OCI-LY7 (cell line): ENCODE data around the gene NRIP1. TPM values are rescaled to one million over a fixed set of nuclear protein-coding genes. Genes with fewer than 3 reads are reported as not detected.

ENCODE experiments used
- BruUV-seq: library from RNA; stranded (reverse); fragments of 400-500 nt; replicated peaks from 2 replicates; lab custom pipeline; 2021; lab: Mats Ljungman, UMichigan
- CTCF ChIA-PET: fragments of 300-600 bp; sonication (Branson Sonifier 250); formaldehyde crosslinking; loops from one replicate; lab custom pipeline; 2022; ENCODE audit warnings: antibody characterized with exemption; ENCODE audit not compliant: unreplicated experiment; lab: Charles Lee
- POLR2A ChIA-PET: fragments of 300-600 bp; sonication (Branson Sonifier 250); formaldehyde crosslinking; loops from one replicate; lab custom pipeline; 2022; ENCODE audit warnings: antibody characterized with exemption; lab: Charles Lee
- DNase-seq: peaks from one replicate; pipeline ENCODE4 v3.0.0-alpha.2; 2015; ENCODE audit warnings: low spot score
- H2AFZ ChIP-seq: fragments of 200-600 bp; sonication (generic), shearing (Covaris generic); 2 replicates; pipeline ENCODE4 v1.6.1; 2014; ENCODE audit warnings: mild to moderate bottlenecking, antibody characterized with exemption, low read length, moderate library complexity
- H3K27ac ChIP-seq: fragments of 200-600 bp; sonication (generic); 2 replicates; pipeline ENCODE4 v1.5.1; 2014; ENCODE audit warnings: mixed run types, low read depth, mild to moderate bottlenecking, moderate library complexity, low read length, inconsistent platforms; ENCODE audit not compliant: poor library complexity, severe bottlenecking
- H3K36me3 ChIP-seq: fragments of 200-600 bp; sonication (generic); 2 replicates; pipeline ENCODE4 v1.6.1; 2014; ENCODE audit warnings: mild to moderate bottlenecking, antibody characterized with exemption, low read length, moderate library complexity, mixed read lengths; ENCODE audit not compliant: insufficient read depth
- H3K4me1 ChIP-seq: fragments of 200-600 bp; sonication (generic); 2 replicates; pipeline ENCODE4 v1.5.1; 2014; ENCODE audit warnings: mild to moderate bottlenecking, low read length; ENCODE audit not compliant: insufficient read depth, poor library complexity, severe bottlenecking
- H3K4me2 ChIP-seq: fragments of 200-600 bp; sonication (generic); 2 replicates; pipeline ENCODE4 v1.6.1; 2014; ENCODE audit warnings: mild to moderate bottlenecking, low read length
- H3K4me3 ChIP-seq: fragments of 200-600 bp; sonication (generic); 2 replicates; pipeline ENCODE4 v1.5.1; 2014; ENCODE audit warnings: mild to moderate bottlenecking, low read depth, low read length; ENCODE audit not compliant: poor library complexity, severe bottlenecking
- H3K79me2 ChIP-seq: fragments of 200-600 bp; sonication (generic); 2 replicates; pipeline ENCODE4 v1.6.1; 2016; ENCODE audit warnings: low read depth, mild to moderate bottlenecking, low read length, moderate library complexity, mixed read lengths; ENCODE audit not compliant: insufficient read depth
- H3K9me2 ChIP-seq: fragments of 200-600 bp; sonication (generic); 2 replicates; pipeline ENCODE4 v1.6.1; 2016; ENCODE audit warnings: mild to moderate bottlenecking, low read length, mixed read lengths; ENCODE audit not compliant: insufficient read depth
- H3K9me3 ChIP-seq: fragments of 200-600 bp; sonication (generic); 2 replicates; pipeline ENCODE4 v1.6.1; 2014; ENCODE audit warnings: mild to moderate bottlenecking, mixed run types, low read length, mixed read lengths
- H4K20me1 ChIP-seq: fragments of 200-600 bp; sonication (generic); 2 replicates; pipeline ENCODE4 v1.6.1; 2014; ENCODE audit warnings: mild to moderate bottlenecking, antibody characterized with exemption, low read length, moderate library complexity, mixed read lengths; ENCODE audit not compliant: insufficient read depth
- CTCF ChIP-seq: fragments of 200-600 bp; sonication (generic); conservative IDR thresholded peaks from 2 replicates; pipeline ENCODE4 v1.5.1; 2014; ENCODE audit warnings: mild to moderate bottlenecking, antibody characterized with exemption, low read length, moderate library complexity, mixed read lengths
- EZH2phosphoT487 ChIP-seq: fragments of 200-600 bp; sonication (generic); IDR thresholded peaks from 2 replicates; pipeline ENCODE4 v1.6.1; 2018; ENCODE audit warnings: low read depth, borderline replicate concordance, mild to moderate bottlenecking, mixed run types, antibody characterized with exemption, low read length, moderate library complexity, mixed read lengths
- intact Hi-C: fragments of 100-400 bp; cut with micrococcal nuclease; formaldehyde crosslinking; loops from one replicate; pipeline ENCODE4 v1.10.0; 2022; ENCODE audit not compliant: unreplicated experiment
- total RNA-seq, 2 experiments: library from RNA; depleted of rRNA in 1 of 2; stranded (reverse); fragments of >200 nt in 1 of 2; shearing (Covaris generic) in 1 of 2; gene quantifications; 2 replicates each; pipeline ENCODE4 v1.2.3, GENCODE V29; 2014 to 2022

The NRIP1 gene
- total RNA-seq, 2 experiments from 2014 or later = not detected

DNA sequence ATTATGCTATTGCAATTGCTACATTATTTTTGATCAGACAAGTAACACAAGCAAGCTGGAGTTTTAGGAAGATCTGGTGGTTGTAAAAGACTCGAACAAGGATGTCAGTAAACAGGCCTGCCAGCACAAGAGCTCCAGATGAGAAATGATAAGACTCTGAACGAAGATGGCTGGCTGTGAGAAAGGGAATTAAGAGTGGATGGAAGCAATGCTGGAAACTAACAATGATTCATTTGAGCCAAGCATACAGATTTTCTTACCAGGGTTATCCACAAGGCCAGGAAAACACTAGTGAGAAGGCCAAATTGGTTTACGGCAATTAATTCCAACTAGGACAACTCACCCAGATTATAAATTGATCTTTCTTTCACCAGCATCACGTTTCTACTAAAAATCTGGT, 54.2 kb downstream of the NRIP1 start:
- Histone ChIP-seq H3K27ac (no peak overlapping the region), H3K4me3 (no peak overlapping the region), H3K4me1 (no peaks in the 10 kb centered on the region), H2AFZ (no peak overlapping the region), H3K79me2 (no peaks in the 10 kb centered on the region), H4K20me1 (no peaks in the 10 kb centered on the region), H3K36me3 (no peaks in the 10 kb centered on the region), H3K9me2 (no peaks in the 10 kb centered on the region), H3K4me2 (no peak overlapping the region), H3K9me3 (no peaks in the 10 kb centered on the region)
- no peak for DNase-seq
- TF ChIP-seq EZH2phosphoT487 (no peak), CTCF (no peak)
- ChIA-PET POLR2A (interaction anchor here (1.7 kb wide), 1 partner anchor 10 kb away, joined by 5 read pairs; no protein-coding TSS in a partner anchor), CTCF (no interaction called here)
- BruUV-seq = no TSS peak
- intact Hi-C loops = no loop called here

- H3K36me3 ChIP-seq = no peaks in the 10 kb centered on the region
- H2AFZ ChIP-seq = no peak overlapping the region
- ChIA-PET POLR2A (interaction anchor here (0.8 to 1.7 kb wide), 3 partner anchors 11 to 31 kb away, joined by 3 to 5 read pairs (median 5); no protein-coding TSS in a partner anchor), CTCF (no interaction called here)
- no peaks in the 10 kb centered on the region for H3K9me2 ChIP-seq
- H3K4me3 ChIP-seq = no peak overlapping the region
- DNase-seq = no peak
- H3K27ac ChIP-seq = no peak overlapping the region
- H3K79me2 ChIP-seq = no peaks in the 10 kb centered on the region
- TF ChIP-seq EZH2phosphoT487 = no peak
- TF ChIP-seq CTCF = no peak
- intact Hi-C loops = no loop called here
- no peaks in the 10 kb centered on the region for H4K20me1 ChIP-seq
- no peaks in the 10 kb centered on the region for H3K9me3 ChIP-seq
- no peak overlapping the region for H3K4me2 ChIP-seq
- no TSS peak for BruUV-seq
- no peaks in the 10 kb centered on the region for H3K4me1 ChIP-seq
These were observed 54.9 kb downstream of the NRIP1 start for GRCh38 chr21:15009837-15010363.

GRCh38 chr21:15007716-15008296, 57.0 kb downstream of the NRIP1 start:
- Histone ChIP-seq H3K4me1 (no peaks in the 10 kb centered on the region), H4K20me1 (no peaks in the 10 kb centered on the region), H3K9me3 (no peaks in the 10 kb centered on the region), H3K79me2 (no peaks in the 10 kb centered on the region), H3K4me3 (no peak overlapping the region), H3K9me2 (no peaks in the 10 kb centered on the region), H2AFZ (no peak overlapping the region), H3K4me2 (no peak overlapping the region), H3K27ac (no peak overlapping the region), H3K36me3 (no peaks in the 10 kb centered on the region)
- intact Hi-C loops = no loop called here
- CTCF ChIA-PET = no interaction called here
- POLR2A ChIA-PET = interaction anchor here (0.6 kb wide), 1 partner anchor 180 kb away, joined by 5 read pairs; no protein-coding TSS in a partner anchor
- BruUV-seq = no TSS peak
- DNase-seq = no peak
- TF ChIP-seq EZH2phosphoT487 = no peak
- TF ChIP-seq CTCF = no peak
